Measurements from ENCODE around the gene ZC2HC1C.

Gene ZC2HC1C

DNA sequence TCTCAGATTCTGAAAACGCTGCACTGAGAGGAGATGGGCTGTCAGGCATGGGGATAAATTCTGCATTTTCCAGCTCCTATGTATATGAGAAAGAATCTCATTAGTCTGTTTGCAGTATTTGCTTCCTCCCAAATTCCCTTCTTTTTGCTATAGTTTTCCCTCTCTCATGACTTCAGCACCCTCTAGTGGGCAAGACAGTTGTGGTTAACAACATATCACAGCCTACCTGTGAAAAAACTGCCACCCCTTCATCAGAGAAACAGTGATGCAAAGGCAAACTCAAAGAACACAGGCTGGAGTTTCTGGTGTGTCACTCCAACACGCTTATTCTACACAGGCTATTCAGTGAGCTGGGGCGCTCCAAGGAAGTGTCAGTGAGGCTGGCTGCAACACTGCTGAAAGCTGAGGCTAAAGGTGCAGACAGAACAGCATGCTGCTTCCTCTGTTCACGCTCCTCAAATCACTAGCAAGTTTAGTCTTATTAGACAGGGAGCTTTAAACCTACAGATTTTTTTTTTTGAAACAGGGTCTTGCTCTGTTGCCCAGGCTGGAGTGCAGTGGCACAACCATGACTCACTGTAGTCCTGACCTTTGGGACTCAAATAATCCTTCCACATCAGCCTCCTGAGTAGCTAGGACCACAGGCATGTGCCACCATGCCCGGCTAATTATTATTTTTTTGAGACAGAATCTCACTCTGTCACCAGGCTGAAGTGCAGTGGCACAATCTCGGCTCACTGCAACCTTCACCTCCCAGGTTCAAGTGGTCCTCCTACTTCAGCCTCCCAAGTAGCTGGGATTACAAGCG lies 19.3 kb downstream of the ZC2HC1C start:
- H2AFZ ChIP-seq (ENCODE audit: low read depth, low read length, severe bottlenecking) = no peak overlapping the region
- no peaks in the 10 kb centered on the region for H3K79me2 ChIP-seq (ENCODE audit: insufficient read depth, low read length)
- no peaks in the 10 kb centered on the region for H4K20me1 ChIP-seq (ENCODE audit: low read depth, low read length)
- no peaks in the 10 kb centered on the region for H3K27me3 ChIP-seq (ENCODE audit: low read length)
- TF ChIP-seq, protein P1, sequence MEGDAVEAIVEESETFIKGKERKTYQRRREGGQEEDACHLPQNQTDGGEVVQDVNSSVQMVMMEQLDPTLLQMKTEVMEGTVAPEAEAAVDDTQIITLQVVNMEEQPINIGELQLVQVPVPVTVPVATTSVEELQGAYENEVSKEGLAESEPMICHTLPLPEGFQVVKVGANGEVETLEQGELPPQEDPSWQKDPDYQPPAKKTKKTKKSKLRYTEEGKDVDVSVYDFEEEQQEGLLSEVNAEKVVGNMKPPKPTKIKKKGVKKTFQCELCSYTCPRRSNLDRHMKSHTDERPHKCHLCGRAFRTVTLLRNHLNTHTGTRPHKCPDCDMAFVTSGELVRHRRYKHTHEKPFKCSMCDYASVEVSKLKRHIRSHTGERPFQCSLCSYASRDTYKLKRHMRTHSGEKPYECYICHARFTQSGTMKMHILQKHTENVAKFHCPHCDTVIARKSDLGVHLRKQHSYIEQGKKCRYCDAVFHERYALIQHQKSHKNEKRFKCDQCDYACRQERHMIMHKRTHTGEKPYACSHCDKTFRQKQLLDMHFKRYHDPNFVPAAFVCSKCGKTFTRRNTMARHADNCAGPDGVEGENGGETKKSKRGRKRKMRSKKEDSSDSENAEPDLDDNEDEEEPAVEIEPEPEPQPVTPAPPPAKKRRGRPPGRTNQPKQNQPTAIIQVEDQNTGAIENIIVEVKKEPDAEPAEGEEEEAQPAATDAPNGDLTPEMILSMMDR (IDR thresholded peaks at IDR 0.05; ENCODE audit: insufficient read depth, low read length, poor library complexity, severe bottlenecking) = peak; percentile 71
- TF ChIP-seq EZH2phosphoT487 (conservative IDR thresholded peaks at IDR 0.05; ENCODE audit: low read length) = no peak
- no peaks in the 10 kb centered on the region for H3F3A ChIP-seq (ENCODE audit: insufficient read depth)
- no peak overlapping the region for H3K27ac ChIP-seq (ENCODE audit: low read depth, low read length)
- H3K36me3 ChIP-seq (ENCODE audit: low read length) = peaks cover 11% of the 10 kb centered on the region
- H3K9ac ChIP-seq (ENCODE audit: low read length) = no peak overlapping the region
- no peaks in the 10 kb centered on the region for H3K9me2 ChIP-seq (replicated peaks; ENCODE audit: insufficient read depth, low read length)
- H3K4me3 ChIP-seq (ENCODE audit: insufficient read depth, low read length, poor library complexity, severe bottlenecking) = no peak overlapping the region
- H3K4me2 ChIP-seq (ENCODE audit: low read depth, low read length, poor library complexity, severe bottlenecking) = no peak overlapping the region
- H3K9me3 ChIP-seq (ENCODE audit: insufficient read depth, low read length) = no peaks in the 10 kb centered on the region

DNA sequence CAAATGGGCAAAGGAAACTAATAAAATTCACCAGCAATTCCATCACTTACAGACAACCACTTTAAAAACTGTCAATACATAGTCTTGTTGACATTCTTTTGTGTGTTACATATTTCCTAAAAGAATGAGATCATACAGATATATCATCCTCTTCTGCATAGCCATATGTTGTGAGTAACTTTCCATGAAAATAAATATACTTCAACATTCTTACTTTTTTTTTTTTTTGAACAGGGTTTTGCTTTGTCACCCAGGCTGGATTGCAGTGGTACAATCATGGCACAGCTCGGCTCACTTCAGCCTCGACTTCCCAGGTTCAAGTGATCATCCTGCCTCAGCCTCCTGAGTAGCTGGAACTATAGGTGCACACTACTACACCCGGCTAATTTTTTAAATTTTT lies 20.9 kb downstream of the ZC2HC1C start:
- no peaks in the 10 kb centered on the region for H3K79me2 ChIP-seq (ENCODE audit: insufficient read depth, low read length)
- no peaks in the 10 kb centered on the region for H3K9me2 ChIP-seq (replicated peaks; ENCODE audit: insufficient read depth, low read length)
- no peaks in the 10 kb centered on the region for H3F3A ChIP-seq (ENCODE audit: insufficient read depth)
- no peak overlapping the region for H3K27ac ChIP-seq (ENCODE audit: low read depth, low read length)
- no peak overlapping the region for H2AFZ ChIP-seq (ENCODE audit: low read depth, low read length, severe bottlenecking)
- H3K9me3 ChIP-seq (ENCODE audit: insufficient read depth, low read length) = no peaks in the 10 kb centered on the region
- no peaks in the 10 kb centered on the region for H3K27me3 ChIP-seq (ENCODE audit: low read length)
- H3K4me2 ChIP-seq (ENCODE audit: low read depth, low read length, poor library complexity, severe bottlenecking) = no peak overlapping the region
- peaks cover 18% of the 10 kb centered on the region for H3K36me3 ChIP-seq (ENCODE audit: low read length)
- H4K20me1 ChIP-seq (ENCODE audit: low read depth, low read length) = no peaks in the 10 kb centered on the region
- H3K9ac ChIP-seq (ENCODE audit: low read length) = no peak overlapping the region
- TF ChIP-seq, protein P1 (IDR thresholded peaks at IDR 0.05; ENCODE audit: insufficient read depth, low read length, poor library complexity, severe bottlenecking) = no peak
- no peak for TF ChIP-seq EZH2phosphoT487 (conservative IDR thresholded peaks at IDR 0.05; ENCODE audit: low read length)
- H3K4me3 ChIP-seq (ENCODE audit: insufficient read depth, low read length, poor library complexity, severe bottlenecking) = no peak overlapping the region

DNA sequence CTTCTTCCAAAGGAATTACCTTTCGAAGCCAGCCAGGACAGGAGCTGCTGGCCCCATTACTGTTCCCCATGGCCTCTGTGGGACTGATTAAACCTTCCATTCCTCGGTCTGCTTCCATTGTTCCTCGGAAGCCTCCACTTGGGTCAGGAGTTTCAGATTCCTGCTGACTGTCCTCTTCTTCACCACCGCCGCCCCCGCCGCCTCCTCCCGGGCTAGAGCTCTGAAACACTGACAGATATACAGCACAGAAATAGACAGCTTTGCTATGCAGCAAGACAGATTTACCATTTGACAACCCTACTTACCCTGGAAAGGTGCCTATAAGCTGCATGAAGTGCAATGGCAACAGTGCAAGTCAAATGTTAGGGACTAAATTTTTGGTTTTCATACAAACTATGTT lies 21.8 kb downstream of the ZC2HC1C start:
- no peaks in the 10 kb centered on the region for H3K9me3 ChIP-seq (ENCODE audit: insufficient read depth, low read length)
- no peak overlapping the region for H3K27ac ChIP-seq (ENCODE audit: low read depth, low read length)
- H3F3A ChIP-seq (ENCODE audit: insufficient read depth) = no peaks in the 10 kb centered on the region
- H3K79me2 ChIP-seq (ENCODE audit: insufficient read depth, low read length) = no peaks in the 10 kb centered on the region
- no peak overlapping the region for H3K4me3 ChIP-seq (ENCODE audit: insufficient read depth, low read length, poor library complexity, severe bottlenecking)
- no peaks in the 10 kb centered on the region for H3K27me3 ChIP-seq (ENCODE audit: low read length)
- TF ChIP-seq, protein P1 (IDR thresholded peaks at IDR 0.05; ENCODE audit: insufficient read depth, low read length, poor library complexity, severe bottlenecking) = no peak
- no peak for TF ChIP-seq EZH2phosphoT487 (conservative IDR thresholded peaks at IDR 0.05; ENCODE audit: low read length)
- no peak overlapping the region for H2AFZ ChIP-seq (ENCODE audit: low read depth, low read length, severe bottlenecking)
- H3K9ac ChIP-seq (ENCODE audit: low read length) = no peak overlapping the region
- H3K4me2 ChIP-seq (ENCODE audit: low read depth, low read length, poor library complexity, severe bottlenecking) = no peak overlapping the region
- H3K36me3 ChIP-seq (ENCODE audit: low read length) = peaks cover 16% of the 10 kb centered on the region
- H3K9me2 ChIP-seq (replicated peaks; ENCODE audit: insufficient read depth, low read length) = no peaks in the 10 kb centered on the region
- no peaks in the 10 kb centered on the region for H4K20me1 ChIP-seq (ENCODE audit: low read depth, low read length)

Measured in SU-DHL-6 (cell line).